ENCODE measurements around the gene ZDHHC5. TPM values are rescaled to one million over a fixed set of nuclear protein-coding genes. Genes with fewer than 3 reads are reported as not detected.

Gene ZDHHC5
- total RNA-seq, 4 donors from 2014 or later, result 44.1 to 61.5 (median 50.7) TPM

- peak; percentile 77 for ATAC-seq (ENCODE audit: low FRiP score)
- DNase-seq (ENCODE audit: low spot score), result no peak
- no peak for TF ChIP-seq CTCF (IDR thresholded peaks at IDR 0.05)
These were observed 29.7 kb upstream of the ZDHHC5 start for GRCh38 chr11:57638005-57638781.

GRCh38 chr11:57638811-57639320 is 29.0 kb upstream of the ZDHHC5 start:
- no peak for TF ChIP-seq CTCF (IDR thresholded peaks at IDR 0.05)
- DNase-seq (ENCODE audit: low spot score) (no peak), ATAC-seq (ENCODE audit: low FRiP score) (no peak)

- TF ChIP-seq CTCF (IDR thresholded peaks at IDR 0.05), result no peak
- no peak for DNase-seq (ENCODE audit: low spot score)
- ATAC-seq (ENCODE audit: low FRiP score), result no peak
These were observed 28.4 kb upstream of the ZDHHC5 start for GRCh38 chr11:57639321-57640067.

GRCh38 chr11:57640068-57640800 is 27.7 kb upstream of the ZDHHC5 start:
- ATAC-seq (ENCODE audit: low FRiP score), result no peak
- no peak for DNase-seq (ENCODE audit: low spot score)
- TF ChIP-seq CTCF (IDR thresholded peaks at IDR 0.05), result no peak

- no peak for TF ChIP-seq CTCF (IDR thresholded peaks at IDR 0.05)
- DNase-seq (ENCODE audit: low spot score), result no peak
- no peak for ATAC-seq (ENCODE audit: low FRiP score)
These were observed 26.7 kb upstream of the ZDHHC5 start for GRCh38 chr11:57641011-57641807.

- TF ChIP-seq CTCF (IDR thresholded peaks at IDR 0.05), result no peak
- ATAC-seq (ENCODE audit: low FRiP score) (no peak), DNase-seq (ENCODE audit: low spot score) (no peak)
These were observed 24.1 kb upstream of the ZDHHC5 start for GRCh38 chr11:57643802-57644201.
